ENCODE data around the gene FDX2.
A peak's percentile ranks its signal among the peaks of the same experiment; 100 is the strongest.

The FDX2 gene

GRCh38 chr19:10290876-10291553, 24.8 kb downstream of the FDX2 start:
- DNase-seq (ENCODE audit: low spot score) (peak; percentile 75), ATAC-seq (ENCODE audit: low read depth) (peak; percentile 35)
- Histone ChIP-seq H3K4me3 (ENCODE audit: severe bottlenecking) (peak overlapping the region; percentile 47), H3K27me3 (ENCODE audit: insufficient read depth, poor library complexity, severe bottlenecking) (no peaks in the 10 kb centered on the region), H3K36me3 (ENCODE audit: low read depth) (peaks cover 7% of the 10 kb centered on the region; the same call in 1 of the 2 replicates), H3K27ac (ENCODE audit: poor library complexity, severe bottlenecking) (peak overlapping the region; percentile 61), H3K4me1 (ENCODE audit: insufficient read depth, poor library complexity, severe bottlenecking) (peaks cover 14% of the 10 kb centered on the region), H3K9me3 (ENCODE audit: severe bottlenecking) (no peaks in the 10 kb centered on the region)
- no peak for TF ChIP-seq CTCF (IDR thresholded peaks at IDR 0.05; ENCODE audit: poor library complexity, severe bottlenecking)

- peak; percentile 2; the same call in 2 of the 3 replicates for ATAC-seq (ENCODE audit: low read depth)
- no peak for TF ChIP-seq CTCF (IDR thresholded peaks at IDR 0.05; ENCODE audit: poor library complexity, severe bottlenecking)
- peak overlapping the region; percentile 47 for H3K4me3 ChIP-seq (ENCODE audit: severe bottlenecking)
- H3K27ac ChIP-seq (ENCODE audit: poor library complexity, severe bottlenecking), result peak overlapping the region; percentile 61
- no peak for DNase-seq (ENCODE audit: low spot score)
- H3K4me1 ChIP-seq (ENCODE audit: insufficient read depth, poor library complexity, severe bottlenecking), result peaks cover 18% of the 10 kb centered on the region
- peaks cover 7% of the 10 kb centered on the region; the same call in 1 of the 2 replicates for H3K36me3 ChIP-seq (ENCODE audit: low read depth)
- H3K27me3 ChIP-seq (ENCODE audit: insufficient read depth, poor library complexity, severe bottlenecking), result no peaks in the 10 kb centered on the region
- no peaks in the 10 kb centered on the region for H3K9me3 ChIP-seq (ENCODE audit: severe bottlenecking)
Measured at GRCh38 chr19:10290357-10290875, 25.4 kb downstream of the FDX2 start.

- H3K27ac ChIP-seq (ENCODE audit: poor library complexity, severe bottlenecking), result peak within 1 kb of the TSS; percentile 61
- peak; percentile 70 for DNase-seq (ENCODE audit: low spot score)
- H3K9me3 ChIP-seq (ENCODE audit: severe bottlenecking), result no peaks in the 10 kb centered on the region
- TF ChIP-seq CTCF (IDR thresholded peaks at IDR 0.05; ENCODE audit: poor library complexity, severe bottlenecking), result no peak
- peak; percentile 36 for ATAC-seq (ENCODE audit: low read depth)
- peaks cover 18% of the 10 kb centered on the region for H3K4me1 ChIP-seq (ENCODE audit: insufficient read depth, poor library complexity, severe bottlenecking)
- peak within 1 kb of the TSS; percentile 47 for H3K4me3 ChIP-seq (ENCODE audit: severe bottlenecking)
- no peaks in the 10 kb centered on the region for H3K27me3 ChIP-seq (ENCODE audit: insufficient read depth, poor library complexity, severe bottlenecking)
- H3K36me3 ChIP-seq (ENCODE audit: low read depth), result peaks cover 7% of the 10 kb centered on the region; the same call in 1 of the 2 replicates
Measured at GRCh38 chr19:10289836-10290356, 25.9 kb downstream of the FDX2 start, which contains the start of gene ICAM5. ICAM5 (plus strand) TSS chr19:10289952; CDS start chr19:10290044, 92 bp downstream.

- peaks cover 7% of the 10 kb centered on the region; the same call in 1 of the 2 replicates for H3K36me3 ChIP-seq (ENCODE audit: low read depth)
- peak; percentile 86 for DNase-seq (ENCODE audit: low spot score)
- peak overlapping the region; percentile 47 for H3K4me3 ChIP-seq (ENCODE audit: severe bottlenecking)
- peak; percentile 42 for ATAC-seq (ENCODE audit: low read depth)
- H3K4me1 ChIP-seq (ENCODE audit: insufficient read depth, poor library complexity, severe bottlenecking), result peaks cover 18% of the 10 kb centered on the region
- H3K27ac ChIP-seq (ENCODE audit: poor library complexity, severe bottlenecking), result peak overlapping the region; percentile 61
- H3K27me3 ChIP-seq (ENCODE audit: insufficient read depth, poor library complexity, severe bottlenecking), result no peaks in the 10 kb centered on the region
- no peaks in the 10 kb centered on the region for H3K9me3 ChIP-seq (ENCODE audit: severe bottlenecking)
- TF ChIP-seq CTCF (IDR thresholded peaks at IDR 0.05; ENCODE audit: poor library complexity, severe bottlenecking), result no peak
Measured at GRCh38 chr19:10289167-10289835, 26.5 kb downstream of the FDX2 start.
